Measurements from ENCODE around the gene ANP32D. TPM values are rescaled to one million over a fixed set of nuclear protein-coding genes. Genes with fewer than 3 reads are reported as not detected.
"Not testable (repeated sequence)": the region's sequence is repeated elsewhere in the genome, so short reads cannot be mapped to it uniquely, and the experiment has no call there.

Gene ANP32D
- total and polyA plus RNA-seq, 12 donors, result 0.35 TPM; not detected in 11

- intact Hi-C loops (cut with DNase I), result no loop called here
- Histone ChIP-seq H3K9me3 (peaks cover 0 to 11% (median 3%) of the 10 kb centered on the region in 11 donors), H3K4me3 (no peak overlapping the region), H3K4me1 (no peaks in the 10 kb centered on the region), H3K36me3 (no peaks in the 10 kb centered on the region), H3K27me3 (peaks cover 0 to 8% (median 0%) of the 10 kb centered on the region in 7 donors), H3K27ac (no peak overlapping the region)
- TF ChIP-seq CTCF (IDR thresholded peaks at IDR 0.05), result no peak
- DNase-seq, result no peak
- WGBS, 2 donors, result 33 to 35% methylated on average over 1 of the region's 1 CpG
- no peak for ATAC-seq
Observed at GRCh38 chr12:48510111-48510510, 37.8 kb downstream of the ANP32D start.

- TF ChIP-seq CTCF (IDR thresholded peaks at IDR 0.05), result no peak
- H3K9me3 ChIP-seq, result peaks cover 0 to 11% (median 3%) of the 10 kb centered on the region in 11 donors
- no peaks in the 10 kb centered on the region for H3K4me1 ChIP-seq
- WGBS, 2 donors, result 61 to 87% methylated on average over 2 of the region's 2 CpGs
- no peak for ATAC-seq
- intact Hi-C loops (cut with DNase I), result no loop called here
- H3K27me3 ChIP-seq, result peaks cover 0 to 3% (median 0%) of the 10 kb centered on the region in 7 donors
- no peak for DNase-seq
- no peak overlapping the region for H3K4me3 ChIP-seq
- no peaks in the 10 kb centered on the region for H3K36me3 ChIP-seq
- no peak overlapping the region for H3K27ac ChIP-seq
Observed at GRCh38 chr12:48512855-48513254, 40.5 kb downstream of the ANP32D start.

- DNase-seq (no peak), ATAC-seq (no peak)
- Histone ChIP-seq H3K27ac (no peak overlapping the region), H3K36me3 (no peaks in the 10 kb centered on the region), H3K4me3 (no peak overlapping the region), H3K27me3 (no peaks in the 10 kb centered on the region), H3K4me1 (no peaks in the 10 kb centered on the region), H3K9me3 (peaks cover 0 to 11% (median 3%) of the 10 kb centered on the region in 11 donors)
- 82 to 100% methylated on average over 1 of the region's 1 CpG for WGBS, 2 donors
- TF ChIP-seq CTCF (IDR thresholded peaks at IDR 0.05), result no peak
- intact Hi-C loops (cut with DNase I), result no loop called here
Observed at GRCh38 chr12:48514728-48515127, 42.4 kb downstream of the ANP32D start.

GRCh38 chr12:48520381-48520780 is 48.0 kb downstream of the ANP32D start:
- H3K9me3 ChIP-seq; H3K27ac ChIP-seq; H3K4me1 ChIP-seq; intact Hi-C loops (cut with DNase I); ATAC-seq; H3K27me3 ChIP-seq; H3K4me3 ChIP-seq; DNase-seq; H3K36me3 ChIP-seq: not testable (repeated sequence)
- WGBS, 2 donors, result 88 to 96% methylated on average over 24 of the region's 24 CpGs

Other genes starting within 250 kb of the ANP32D start
- 10 to 100 TPM; 13.8 to 19.1 (median 15.5) TPM for gene ZNF641, start 121.6 kb upstream of the ANP32D start, total RNA-seq
- gene ZNF641, start 121.6 kb upstream of the ANP32D start, polyA plus RNA-seq, result 1 to 10 TPM; 3.6 to 3.8 TPM
- gene C12orf54, start 9.9 kb downstream of the ANP32D start, total RNA-seq, result not detected
- gene C12orf54, start 9.9 kb downstream of the ANP32D start, polyA plus RNA-seq, result not detected
- not detected for gene OR8S1, start 53.1 kb downstream of the ANP32D start, total RNA-seq
- not detected for gene OR8S1, start 53.1 kb downstream of the ANP32D start, polyA plus RNA-seq
- not detected for gene LALBA, start 97.5 kb downstream of the ANP32D start, total RNA-seq
- gene LALBA, start 97.5 kb downstream of the ANP32D start, polyA plus RNA-seq, result not detected
- 10 to 100 TPM; 17.3 to 30.7 (median 20.7) TPM for gene KANSL2, start 209.7 kb downstream of the ANP32D start, total RNA-seq
- 10 to 100 TPM; 24.2 to 36.4 TPM for gene KANSL2, start 209.7 kb downstream of the ANP32D start, polyA plus RNA-seq
- 10 to 100 TPM; 17.6 to 27.2 (median 23.0) TPM for gene CCNT1, start 244.1 kb downstream of the ANP32D start, total RNA-seq
- gene CCNT1, start 244.1 kb downstream of the ANP32D start, polyA plus RNA-seq, result 1 to 10 TPM; 2.7 to 4.0 TPM